Pancreas (tissue), 10 donors: Measurements from ENCODE around the gene LCE6A. TPM values are rescaled to one million over a fixed set of nuclear protein-coding genes. Genes with fewer than 3 reads are reported as not detected.

Experiments
- ATAC-seq, 4 donors: fragments of 200-7000 bp; cut with Tn5 transposase; one replicate each; pipeline versions ENCODE4 v1.8.0 to v1.9.1; 2020; ENCODE audit warnings: mild to moderate bottlenecking in 4 of 4, moderate library complexity in 4 of 4
- DNase-seq, 6 donors: peaks; one replicate each; pipeline ENCODE4 v3.0.0-alpha.2; 2020
- FAIRE-seq: peaks from 2 replicates; lab custom pipeline; 2012; peaks lifted over from hg19 to GRCh38; lab: Jason Lieb, UNC
- H3K27ac ChIP-seq, 4 donors: fragments of 200-600 bp; sonication (generic); 1 replicate in 3 of 4; 2 replicates in 1 of 4; pipeline versions ENCODE4 v1.5.0 to v1.8.0; 2020
- H3K27me3 ChIP-seq, 4 donors: fragments of 200-600 bp; one replicate each; pipeline ENCODE4 v1.8.0; 2021
- H3K36me3 ChIP-seq, 3 donors: fragments of 200-600 bp; sonication (generic) in 1 of 3; one replicate each; pipeline versions ENCODE4 v1.5.0 to v1.8.0; 2020 to 2021
- H3K4me1 ChIP-seq, 3 donors: fragments of 200-600 bp; one replicate each; pipeline ENCODE4 v1.8.0; 2021
- H3K4me3 ChIP-seq, 4 donors: fragments of 200-600 bp; sonication (generic) in 2 of 4; one replicate each; pipeline versions ENCODE4 v1.5.0 to v1.8.0; 2020 to 2021
- H3K9me3 ChIP-seq, 4 donors: fragments of 200-600 bp; one replicate each; pipeline ENCODE4 v1.8.0; 2021
- WGBS, 2 donors: extraction: QIAGEN DNeasy Blood & Tissue Kit; methylation state at CpG; one replicate each; pipeline ENCODE4 v1.1.7; 2013; 5-methylcytosine and 5-hydroxymethylcytosine counted together
- intact Hi-C, 3 donors: fragments of 100-400 bp; cut with DNase I; formaldehyde crosslinking; loops; one replicate each; pipeline versions ENCODE4 v1.11.1 to v1.14.2; 2022
- polyA plus RNA-seq, 2 donors: library from polyadenylated mRNA; stranded (reverse); fragments of 200-250 nt; gene quantifications; one replicate each; pipeline ENCODE4 v1.2.3, GENCODE V29; 2013
- total RNA-seq, 6 donors: library from RNA; stranded (reverse); fragmentation: NEBNext Ultra II Directional in 4 of 6; extraction: Animal tissue kit (Norgen Biotek cat#: 25700) in 4 of 6; gene quantifications; one replicate each; pipeline versions ENCODE4 v1.2.1 to v1.2.4, GENCODE V29; 2021 to 2023
- TF ChIP-seq, protein P1 (sequence below), 4 donors: fragments of 200-600 bp; sonication (generic) in 3 of 4; IDR thresholded peaks; one replicate each; pipeline versions ENCODE4 v1.5.0 to v1.8.0; 2021; ENCODE audit warnings: antibody characterized with exemption in 4 of 4
- donor health status: healthy with polysubstance abuse.
- donor health status: DM: no; HTN: no; CAD: no; lungs with moderate emphysema.
- donor health status: DM: no; HTN: no; CAD: no.
- donor health status: control.
- donor health status: control.
- donor health status: Bipolar disorder and iron deficiency.
- donor health status: DM: yes; HTN: yes; CAD: no.
- donor health status: DM: no; HTN: no; CAD: no.
- donor health status: DM: no; HTN: no; CAD: no.
- donor health status: DM: yes; HTN: yes; CAD: no.

LCE6A gene
- total and polyA plus RNA-seq, 8 donors, result not detected

DNA sequence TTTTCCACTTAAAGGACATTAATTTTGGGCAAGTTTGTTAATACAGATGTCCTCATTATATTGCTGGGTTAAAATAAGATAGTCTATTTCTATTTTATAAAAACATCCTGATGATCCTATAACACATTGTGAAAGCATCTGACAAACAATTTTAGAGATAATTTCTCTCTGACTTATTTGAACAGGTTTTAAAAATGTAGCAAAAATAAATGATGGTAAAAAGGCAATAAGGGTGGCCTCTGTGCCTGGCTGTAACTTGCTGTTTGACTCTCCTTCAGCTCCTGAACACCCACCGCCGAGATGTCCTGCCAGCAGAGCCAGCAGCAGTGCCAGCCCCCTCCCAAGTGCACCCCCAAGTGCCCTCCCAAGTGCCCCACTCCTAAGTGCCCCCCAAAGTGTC lies 15.5 kb upstream of the LCE6A start, which contains the start of gene LCE1A:
Gene LCE1A (plus strand): TSS at position 301 of the 400 bp plus-strand sequence. CDS start 0 bp downstream, at position 301.
- ATAC-seq (no peak), DNase-seq (no peak), FAIRE-seq (no peak)
- Histone ChIP-seq H3K4me3 (no peak within 1 kb of the TSS), H3K36me3 (no peaks in the 10 kb centered on the region), H3K27ac (no peak within 1 kb of the TSS), H3K27me3 (peaks cover 0 to 5% (median 0%) of the 10 kb centered on the region in 4 donors), H3K4me1 (no peaks in the 10 kb centered on the region), H3K9me3 (no peaks in the 10 kb centered on the region)
- 46 to 67% methylated on average over 2 of the region's 2 CpGs for WGBS, 2 donors
- TF ChIP-seq, protein P1, sequence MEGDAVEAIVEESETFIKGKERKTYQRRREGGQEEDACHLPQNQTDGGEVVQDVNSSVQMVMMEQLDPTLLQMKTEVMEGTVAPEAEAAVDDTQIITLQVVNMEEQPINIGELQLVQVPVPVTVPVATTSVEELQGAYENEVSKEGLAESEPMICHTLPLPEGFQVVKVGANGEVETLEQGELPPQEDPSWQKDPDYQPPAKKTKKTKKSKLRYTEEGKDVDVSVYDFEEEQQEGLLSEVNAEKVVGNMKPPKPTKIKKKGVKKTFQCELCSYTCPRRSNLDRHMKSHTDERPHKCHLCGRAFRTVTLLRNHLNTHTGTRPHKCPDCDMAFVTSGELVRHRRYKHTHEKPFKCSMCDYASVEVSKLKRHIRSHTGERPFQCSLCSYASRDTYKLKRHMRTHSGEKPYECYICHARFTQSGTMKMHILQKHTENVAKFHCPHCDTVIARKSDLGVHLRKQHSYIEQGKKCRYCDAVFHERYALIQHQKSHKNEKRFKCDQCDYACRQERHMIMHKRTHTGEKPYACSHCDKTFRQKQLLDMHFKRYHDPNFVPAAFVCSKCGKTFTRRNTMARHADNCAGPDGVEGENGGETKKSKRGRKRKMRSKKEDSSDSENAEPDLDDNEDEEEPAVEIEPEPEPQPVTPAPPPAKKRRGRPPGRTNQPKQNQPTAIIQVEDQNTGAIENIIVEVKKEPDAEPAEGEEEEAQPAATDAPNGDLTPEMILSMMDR (IDR thresholded peaks at IDR 0.05), result no peak
- intact Hi-C loops, result no loop called here

DNA sequence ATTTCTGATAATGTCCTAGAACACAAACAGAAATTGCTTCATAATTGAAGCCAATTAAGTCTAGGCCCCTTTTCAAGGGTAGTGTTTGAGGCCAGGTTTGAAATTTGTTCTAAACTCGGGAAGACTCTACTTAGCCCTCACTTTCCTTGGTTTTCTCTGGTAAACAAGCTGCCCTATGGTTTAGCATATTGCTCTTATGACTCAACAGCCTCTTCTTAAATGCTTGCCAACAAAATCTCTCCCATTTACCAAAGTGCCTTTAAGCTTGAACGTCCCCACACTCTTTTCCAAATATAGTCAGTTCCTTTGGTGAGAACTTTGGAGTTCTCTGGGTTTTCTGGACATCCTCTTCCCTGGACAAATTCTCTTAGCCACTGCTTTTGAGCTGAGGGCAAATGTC lies 5.8 kb upstream of the LCE6A start:
- intact Hi-C loops, result no loop called here
- H3K4me1 ChIP-seq, result no peaks in the 10 kb centered on the region
- H3K9me3 ChIP-seq, result no peaks in the 10 kb centered on the region
- WGBS, 2 donors, result 29 to 32% methylated on average over 2 of the region's 2 CpGs
- TF ChIP-seq, protein P1 (IDR thresholded peaks at IDR 0.05), result no peak
- no peak for ATAC-seq
- no peak overlapping the region for H3K4me3 ChIP-seq
- FAIRE-seq, result no peak
- no peak overlapping the region for H3K27ac ChIP-seq
- DNase-seq, result no peak
- H3K27me3 ChIP-seq, result no peaks in the 10 kb centered on the region
- no peaks in the 10 kb centered on the region for H3K36me3 ChIP-seq

GRCh38 chr1:152855661-152856060 lies 13.0 kb downstream of the LCE6A start:
- FAIRE-seq, result no peak
- Histone ChIP-seq H3K4me1 (no peaks in the 10 kb centered on the region), H3K36me3 (no peaks in the 10 kb centered on the region), H3K9me3 (no peaks in the 10 kb centered on the region), H3K27ac (no peak overlapping the region), H3K27me3 (no peaks in the 10 kb centered on the region), H3K4me3 (no peak overlapping the region)
- DNase-seq, result no peak
- TF ChIP-seq, protein P1 (IDR thresholded peaks at IDR 0.05), result no peak
- WGBS, 2 donors, result 24 to 29% methylated on average over 2 of the region's 2 CpGs
- intact Hi-C loops, result no loop called here
- no peak for ATAC-seq

- H3K4me1 ChIP-seq, result no peaks in the 10 kb centered on the region
- H3K4me3 ChIP-seq, result no peak overlapping the region
- intact Hi-C loops, result no loop called here
- ATAC-seq (no peak), FAIRE-seq (no peak), DNase-seq (no peak)
- TF ChIP-seq, protein P1 (IDR thresholded peaks at IDR 0.05), result no peak
- H3K27ac ChIP-seq, result no peak overlapping the region
- no peaks in the 10 kb centered on the region for H3K9me3 ChIP-seq
- WGBS, 2 donors, result 48 to 61% methylated on average over 1 of the region's 1 CpG
- no peaks in the 10 kb centered on the region for H3K27me3 ChIP-seq
- H3K36me3 ChIP-seq, result no peaks in the 10 kb centered on the region
Measured at GRCh38 chr1:152858062-152858461, 15.4 kb downstream of the LCE6A start.

- no peak for FAIRE-seq
- no peak for DNase-seq
- no peak within 1 kb of the TSS for H3K27ac ChIP-seq
- no peaks in the 10 kb centered on the region for H3K9me3 ChIP-seq
- H3K36me3 ChIP-seq, result no peaks in the 10 kb centered on the region
- H3K4me3 ChIP-seq, result no peak within 1 kb of the TSS
- intact Hi-C loops, result no loop called here
- TF ChIP-seq, protein P1 (IDR thresholded peaks at IDR 0.05), result no peak
- WGBS, 2 donors, result 52 to 66% methylated on average over 3 of the region's 3 CpGs
- ATAC-seq, result no peak
- no peaks in the 10 kb centered on the region for H3K27me3 ChIP-seq
- no peaks in the 10 kb centered on the region for H3K4me1 ChIP-seq
Measured at GRCh38 chr1:152859696-152860095, 17.0 kb downstream of the LCE6A start, which contains the start of gene LCE7A. Gene LCE7A (plus strand): TSS chr1:152859996. CDS start chr1:152860698, 702 bp downstream.
